PC-9 (cell line): ENCODE measurements around the gene PKD2L2.

Experiments
- EZH2 ChIP-seq: fragments of 200-600 bp; sonication (generic); IDR thresholded peaks from 2 replicates; pipeline ENCODE4 v1.8.0; 2017; ENCODE audit warnings: antibody characterized with exemption, low read depth
- TF ChIP-seq, protein P1 (sequence below): fragments of 200-600 bp; sonication (generic); conservative IDR thresholded peaks from 2 replicates; pipeline ENCODE4 v1.6.1; 2017; ENCODE audit warnings: mixed run types, antibody characterized with exemption, mild to moderate bottlenecking, moderate library complexity

DNA sequence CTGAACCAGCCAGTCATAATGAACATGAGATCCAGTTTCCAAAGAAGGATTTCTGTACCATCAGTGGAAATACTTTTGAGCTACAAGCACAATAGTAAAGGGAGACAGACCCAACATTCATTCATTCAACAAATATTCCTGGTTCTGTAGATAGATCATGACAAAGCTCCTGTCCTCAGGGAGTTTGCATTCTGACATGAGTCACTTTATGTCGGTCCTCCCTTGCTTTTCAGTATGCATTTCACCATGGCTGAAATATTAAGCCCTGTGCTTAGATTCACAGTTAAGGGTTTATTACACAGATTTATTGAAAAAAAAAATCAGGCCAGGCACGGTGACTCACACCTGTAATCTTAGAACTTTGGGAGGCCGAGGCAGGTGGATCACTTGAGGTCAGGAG, 27.0 kb upstream of the PKD2L2 start:
- TF ChIP-seq, protein P1, sequence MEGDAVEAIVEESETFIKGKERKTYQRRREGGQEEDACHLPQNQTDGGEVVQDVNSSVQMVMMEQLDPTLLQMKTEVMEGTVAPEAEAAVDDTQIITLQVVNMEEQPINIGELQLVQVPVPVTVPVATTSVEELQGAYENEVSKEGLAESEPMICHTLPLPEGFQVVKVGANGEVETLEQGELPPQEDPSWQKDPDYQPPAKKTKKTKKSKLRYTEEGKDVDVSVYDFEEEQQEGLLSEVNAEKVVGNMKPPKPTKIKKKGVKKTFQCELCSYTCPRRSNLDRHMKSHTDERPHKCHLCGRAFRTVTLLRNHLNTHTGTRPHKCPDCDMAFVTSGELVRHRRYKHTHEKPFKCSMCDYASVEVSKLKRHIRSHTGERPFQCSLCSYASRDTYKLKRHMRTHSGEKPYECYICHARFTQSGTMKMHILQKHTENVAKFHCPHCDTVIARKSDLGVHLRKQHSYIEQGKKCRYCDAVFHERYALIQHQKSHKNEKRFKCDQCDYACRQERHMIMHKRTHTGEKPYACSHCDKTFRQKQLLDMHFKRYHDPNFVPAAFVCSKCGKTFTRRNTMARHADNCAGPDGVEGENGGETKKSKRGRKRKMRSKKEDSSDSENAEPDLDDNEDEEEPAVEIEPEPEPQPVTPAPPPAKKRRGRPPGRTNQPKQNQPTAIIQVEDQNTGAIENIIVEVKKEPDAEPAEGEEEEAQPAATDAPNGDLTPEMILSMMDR: no peak
- TF ChIP-seq EZH2: no peak
